H1 (cell line): ENCODE data around the gene SEC31A. TPM values are rescaled to one million over a fixed set of nuclear protein-coding genes. Genes with fewer than 3 reads are reported as not detected.

Experiments used
- CTCF ChIA-PET: fragments of 300-600 bp; sonication (Branson Sonifier 250); formaldehyde crosslinking; loops from one replicate; lab custom pipeline; 2021; ENCODE audit not compliant: partially characterized antibody; lab: Charles Lee
- POLR2A ChIA-PET: fragments of 300-600 bp; sonication (Branson Sonifier 250); formaldehyde crosslinking; loops from one replicate; lab custom pipeline; 2021; ENCODE audit warnings: inconsistent platforms; ENCODE audit not compliant: partially characterized antibody; lab: Charles Lee
- DNase-seq, 2 experiments: peaks; one replicate each; pipeline versions ENCODE4 v3.0.0 to v3.0.0-alpha.2; 2010 to 2022; ENCODE audit warnings: low spot score in 2 of 2, low read depth in 1 of 2, mixed read lengths in 1 of 2
- FAIRE-seq: peaks from 2 replicates; lab custom pipeline; 2011; peaks lifted over from hg19 to GRCh38; lab: Jason Lieb, UNC
- H2AFZ ChIP-seq: 2 replicates; pipeline ENCODE4 v1.8.1; 2012; ENCODE audit warnings: low read length, inconsistent platforms
- H2AK5ac ChIP-seq: 2 replicates; pipeline ENCODE4 v1.6.1; 2013; ENCODE audit warnings: low read depth, low read length
- H2BK120ac ChIP-seq: replicated peaks from 2 replicates; pipeline ENCODE3; 2013; ENCODE audit warnings: low read depth, low read length, inconsistent platforms
- H2BK12ac ChIP-seq: 2 replicates; pipeline ENCODE4 v1.6.1; 2013; ENCODE audit warnings: low read depth, low read length
- H2BK15ac ChIP-seq: 2 replicates; pipeline ENCODE4 v1.6.1; 2013; ENCODE audit warnings: low read length
- H2BK20ac ChIP-seq: 2 replicates; pipeline ENCODE4 v1.6.1; 2013; ENCODE audit warnings: low read length
- H2BK5ac ChIP-seq: 2 replicates; pipeline ENCODE4 v1.6.1; 2013; ENCODE audit warnings: low read depth, low read length
- H3K14ac ChIP-seq: 2 replicates; pipeline ENCODE4 v1.6.1; 2013; ENCODE audit warnings: inconsistent platforms; ENCODE audit not compliant: insufficient read length
- H3K18ac ChIP-seq: 2 replicates; pipeline ENCODE4 v1.6.1; 2013; ENCODE audit warnings: low read length; ENCODE audit errors: extremely low read depth
- H3K23ac ChIP-seq: 2 replicates; pipeline ENCODE4 v1.6.1; 2013; ENCODE audit warnings: inconsistent platforms; ENCODE audit not compliant: insufficient read length
- H3K23me2 ChIP-seq: 2 replicates; pipeline ENCODE4 v1.6.1; 2013; ENCODE audit warnings: low read depth, low read length
- H3K27ac ChIP-seq: 2 replicates; pipeline ENCODE4 v1.6.1; 2011; ENCODE audit warnings: low read depth, low read length, inconsistent platforms
- H3K27me3 ChIP-seq, 4 experiments: replicated peaks in 1 of 4; 1 replicate in 1 of 4; 2 replicates in 3 of 4; pipeline versions ENCODE4 v1.6.1 to v1.8.1; 2011 to 2013; ENCODE audit warnings: low read length in 3 of 4, mild to moderate bottlenecking in 3 of 4, inconsistent platforms in 2 of 4, mixed read lengths in 2 of 4, moderate library complexity in 1 of 4; ENCODE audit not compliant: control insufficient read depth in 3 of 4, insufficient read depth in 3 of 4; ENCODE audit errors: extremely low read depth in 1 of 4
- H3K36me3 ChIP-seq, 4 experiments: 2 replicates each; pipeline versions ENCODE4 v1.6.1 to v1.8.1; 2011 to 2013; ENCODE audit warnings: mild to moderate bottlenecking in 4 of 4, low read length in 3 of 4, moderate library complexity in 2 of 4, control low read depth in 1 of 4, inconsistent platforms in 1 of 4; ENCODE audit not compliant: insufficient read depth in 4 of 4, control insufficient read depth in 2 of 4
- H3K4ac ChIP-seq: replicated peaks from 2 replicates; pipeline ENCODE3; 2013; ENCODE audit warnings: low read length, low read depth, mixed read lengths, inconsistent platforms; ENCODE audit not compliant: insufficient read length
- H3K4me1 ChIP-seq, 4 experiments: replicated peaks in 1 of 4; 1 replicate in 1 of 4; 2 replicates in 3 of 4; pipeline versions ENCODE4 v1.6.1 to v1.8.1; 2011 to 2013; ENCODE audit warnings: low read length in 3 of 4, inconsistent platforms in 2 of 4, mixed read lengths in 1 of 4; ENCODE audit not compliant: insufficient read depth in 4 of 4, control insufficient read depth in 3 of 4
- H3K4me2 ChIP-seq, 2 experiments: 2 replicates each; pipeline versions ENCODE4 v1.6.1 to v1.8.1; 2011 to 2013; ENCODE audit warnings: low read depth in 2 of 2, low read length in 2 of 2, control low read depth in 1 of 2, inconsistent platforms in 1 of 2, mild to moderate bottlenecking in 1 of 2; ENCODE audit not compliant: insufficient read depth in 1 of 2
- H3K4me3 ChIP-seq, 4 experiments: fragments of 200-600, 300-600 bp in 1 of 4; sonication (generic), shearing (Covaris generic), sonication (Bioruptor Twin) in 1 of 4; 2 replicates each; pipeline versions ENCODE4 v1.5.1 to v1.8.1; 2011 to 2016; ENCODE audit warnings: low read length in 4 of 4, low read depth in 3 of 4, control low read depth in 2 of 4, inconsistent platforms in 2 of 4, mild to moderate bottlenecking in 2 of 4, mixed read lengths in 1 of 4, moderate library complexity in 1 of 4; ENCODE audit not compliant: insufficient read depth in 2 of 4; ENCODE audit errors: extremely low read depth in 1 of 4
- H3K56ac ChIP-seq: replicated peaks from 2 replicates; pipeline ENCODE3; 2013; ENCODE audit warnings: low read depth, mild to moderate bottlenecking, mixed read lengths, low read length, inconsistent platforms; ENCODE audit not compliant: insufficient read length
- H3K79me1 ChIP-seq: 2 replicates; pipeline ENCODE4 v1.6.1; 2013; ENCODE audit warnings: low read depth, low read length, control low read depth
- H3K79me2 ChIP-seq, 2 experiments: 2 replicates each; pipeline versions ENCODE4 v1.6.1 to v1.8.1; 2012 to 2013; ENCODE audit warnings: low read length in 2 of 2, mild to moderate bottlenecking in 2 of 2, inconsistent platforms in 1 of 2; ENCODE audit not compliant: insufficient read depth in 2 of 2, control insufficient read depth in 1 of 2
- H3K9ac ChIP-seq, 4 experiments: replicated peaks in 1 of 4; 1 replicate in 1 of 4; 2 replicates in 3 of 4; pipeline versions ENCODE4 v1.6.1 to v1.8.1; 2011 to 2013; ENCODE audit warnings: low read depth in 3 of 4, low read length in 3 of 4, control low read depth in 2 of 4, mild to moderate bottlenecking in 2 of 4, moderate library complexity in 2 of 4, inconsistent platforms in 1 of 4; ENCODE audit errors: extremely low read depth in 1 of 4
- H3K9me3 ChIP-seq, 2 experiments: 2 replicates each; pipeline versions ENCODE4 v1.6.1 to v1.8.1; 2012 to 2013; ENCODE audit warnings: mild to moderate bottlenecking in 2 of 2, moderate library complexity in 2 of 2, control low read depth in 1 of 2, inconsistent platforms in 1 of 2, low read depth in 1 of 2, low read length in 1 of 2, mixed read lengths in 1 of 2; ENCODE audit not compliant: insufficient read depth in 2 of 2
- H4K20me1 ChIP-seq, 2 experiments: replicated peaks in 1 of 2; 2 replicates each; pipeline versions ENCODE3 to v1.8.1; 2011 to 2013; ENCODE audit warnings: inconsistent platforms in 2 of 2, low read length in 2 of 2, mild to moderate bottlenecking in 1 of 2; ENCODE audit not compliant: insufficient read depth in 2 of 2, control insufficient read depth in 1 of 2
- H4K5ac ChIP-seq: 2 replicates; pipeline ENCODE4 v1.6.1; 2013; ENCODE audit warnings: low read length, low read depth, mixed read lengths, inconsistent platforms; ENCODE audit not compliant: insufficient read length
- H4K8ac ChIP-seq: 2 replicates; pipeline ENCODE4 v1.8.0; 2013; ENCODE audit warnings: mild to moderate bottlenecking, moderate library complexity, low read length, inconsistent platforms; ENCODE audit not compliant: insufficient read depth; ENCODE audit errors: extremely low read depth
- H4K91ac ChIP-seq: replicated peaks from 2 replicates; pipeline ENCODE3; 2013; ENCODE audit warnings: low read length, mixed read lengths, inconsistent platforms; ENCODE audit not compliant: insufficient read length
- KDM4A ChIP-seq: IDR thresholded peaks from one replicate; pipeline ENCODE4 v1.7.1; 2012; ENCODE audit warnings: low read depth, mild to moderate bottlenecking, moderate library complexity, low read length, inconsistent platforms; ENCODE audit not compliant: severe bottlenecking
- KDM5A ChIP-seq: fragments of 200-600 bp; IDR thresholded peaks from 2 replicates; pipeline ENCODE4 v1.7.1; 2012; ENCODE audit warnings: mild to moderate bottlenecking, low read length, inconsistent platforms, mixed read lengths
- MAFK ChIP-seq: IDR thresholded peaks from 2 replicates; pipeline ENCODE4 v1.6.1; 2012; ENCODE audit warnings: low read depth, mild to moderate bottlenecking, improper control_type of control experiment, low read length
- SIRT6 ChIP-seq: IDR thresholded peaks from one replicate; pipeline ENCODE4 v1.7.1; 2012; ENCODE audit warnings: low read length, inconsistent platforms
- SP4 ChIP-seq: IDR thresholded peaks from 2 replicates; pipeline ENCODE4 v1.6.1; 2012; ENCODE audit warnings: low read length, inconsistent platforms
- TCF12 ChIP-seq: IDR thresholded peaks from 2 replicates; pipeline ENCODE4 v1.6.1; 2011; ENCODE audit warnings: low read depth, mild to moderate bottlenecking, low read length
- USF2 ChIP-seq: IDR thresholded peaks from 2 replicates; pipeline ENCODE4 v1.6.1; 2011; ENCODE audit warnings: low read length, improper control_type of control experiment
- WGBS, 2 experiments: shearing (Covaris generic) in 1 of 2; methylation state at CpG; one replicate each; pipeline versions ENCODE4 v1.1.6 to v1.1.7; 2013 to 2015; ENCODE audit warnings: low lambda C conversion rate in 2 of 2, mixed read lengths in 2 of 2, inconsistent platforms in 1 of 2, low coverage in 1 of 2, missing lambda C conversion rate in 1 of 2; ENCODE audit not compliant: insufficient replicate concordance in 2 of 2, insufficient coverage in 1 of 2, insufficient read length in 1 of 2; ENCODE audit errors: extremely low coverage in 1 of 2, missing lambda C conversion rate in 1 of 2; 5-methylcytosine and 5-hydroxymethylcytosine counted together
- polyA plus RNA-seq, 7 experiments: library from polyadenylated mRNA; depleted of rRNA in 3 of 7; stranded (reverse) in 5 of 7; unstranded in 2 of 7; fragments of >200 nt in 5 of 7; fragments of 200-250 nt in 2 of 7; gene quantifications; 1 replicate in 5 of 7; 2 replicates in 1 of 7; 4 replicates in 1 of 7; pipeline versions ENCODE4 v1.2.1 to v1.2.3, GENCODE V29; 2011 to 2013; ENCODE audit warnings: missing spikeins in 2 of 7, mixed read lengths in 2 of 7
- total RNA-seq: library from RNA; stranded (reverse); fragmentation: NEBNext Ultra II Directional; extraction: Animal tissue kit (Norgen Biotek cat#: 25700); gene quantifications from 2 replicates; pipeline ENCODE4 v1.2.1, GENCODE V29; 2021

SEC31A gene
- total and polyA plus RNA-seq, 2 of the 8 experiments (the other 6 are each of a cell fraction or from before 2014, with no cell fraction given), result 112 to 125 TPM

- Histone ChIP-seq H4K20me1 (peaks cover 1 to 2% of the 10 kb centered on the region in 2 experiments), H3K56ac (no peak overlapping the region), H3K79me2 (no peaks in the 10 kb centered on the region), H3K9ac (no peak overlapping the region), H3K4ac (no peak overlapping the region), H3K4me1 (peaks cover 0 to 7% (median 3%) of the 10 kb centered on the region in 4 experiments; a peak in 6 of 7 replicates), H3K4me3 (no peak overlapping the region)
- DNase-seq, result no peak
- POLR2A ChIA-PET, result no interaction called here
- TF ChIP-seq SIRT6 (no peak), USF2 (no peak), KDM5A (no peak), MAFK (no peak), SP4 (no peak), KDM4A (no peak), TCF12 (no peak)
- TF ChIP-seq, all 59 proteins: peak for 0
- Histone ChIP-seq H3K27me3 (peaks cover 44 to 79% (median 70%) of the 10 kb centered on the region in 4 experiments), H3K23ac (no peak overlapping the region), H2AK5ac (no peak overlapping the region), H2BK12ac (no peak overlapping the region), H3K9me3 (no peaks in the 10 kb centered on the region), H2BK120ac (no peak overlapping the region), H4K91ac (no peak overlapping the region), H3K23me2 (peaks cover 17% of the 10 kb centered on the region; the same call in 1 of the 2 replicates), H4K8ac (no peak overlapping the region), H2BK15ac (no peak overlapping the region), H4K5ac (no peak overlapping the region), H2BK20ac (no peak overlapping the region), H3K27ac (no peak overlapping the region), H3K18ac (no peak overlapping the region), H2BK5ac (no peak overlapping the region), H3K14ac (no peak overlapping the region), H3K79me1 (no peaks in the 10 kb centered on the region), H3K36me3 (no peaks in the 10 kb centered on the region), H2AFZ (no peak overlapping the region), H3K4me2 (no peak overlapping the region)
- WGBS, 2 experiments, result 85% methylated on average over 3 of the region's 3 CpGs; no CpG with 5 or more reads in 1 of the 2 experiments
- CTCF ChIA-PET, result no interaction called here
- FAIRE-seq, result no peak
Observed at GRCh38 chr4:82801910-82802521, 88.9 kb downstream of the SEC31A start.
